HEK293 (cell line): ENCODE data around the gene RNF151.

Experiments
- EGR2 ChIP-seq: fragments of 450-650 bp; formaldehyde crosslinking; IDR thresholded peaks from 2 replicates; pipeline ENCODE4 v1.5.1; 2016; ENCODE audit warnings: low read depth, missing biosample characterization, missing genetic modification characterization
- HOXD13 ChIP-seq: sonication (generic); formaldehyde crosslinking; IDR thresholded peaks from 2 replicates; pipeline ENCODE4 v1.8.0; 2022; ENCODE audit warnings: missing genetic modification reagents, borderline replicate concordance
- KLF10 ChIP-seq: fragments of 450-650 bp; IDR thresholded peaks from 2 replicates; pipeline ENCODE4 v1.5.1; 2018; ENCODE audit warnings: missing biosample characterization, mild to moderate bottlenecking, missing genetic modification characterization
- OSR2 ChIP-seq: fragments of 450-650 bp; formaldehyde crosslinking; IDR thresholded peaks from 2 replicates; pipeline ENCODE4 v1.5.1; 2016; ENCODE audit warnings: missing biosample characterization, missing genetic modification characterization
- OVOL3 ChIP-seq: fragments of 450-650 bp; formaldehyde crosslinking; IDR thresholded peaks from 2 replicates; pipeline ENCODE4 v1.5.1; 2016; ENCODE audit warnings: missing biosample characterization, missing genetic modification characterization
- SP2 ChIP-seq: fragments of 450-650 bp; formaldehyde crosslinking; IDR thresholded peaks from 2 replicates; pipeline ENCODE4 v1.5.1; 2016; ENCODE audit warnings: missing biosample characterization, missing genetic modification characterization
- SP7 ChIP-seq: fragments of 450-650 bp; formaldehyde crosslinking; IDR thresholded peaks from 2 replicates; pipeline ENCODE4 v1.5.1; 2016; ENCODE audit warnings: missing biosample characterization, missing genetic modification characterization
- TRIM28 ChIP-seq: IDR thresholded peaks from 2 replicates; pipeline ENCODE4 v1.6.1; 2011; ENCODE audit warnings: low read length, control low read depth, borderline replicate concordance
- TSHZ1 ChIP-seq: fragments of 450-650 bp; formaldehyde crosslinking; IDR thresholded peaks from 2 replicates; pipeline ENCODE4 v1.5.1; 2016; ENCODE audit warnings: missing biosample characterization, missing genetic modification characterization, borderline replicate concordance
- ZEB2 ChIP-seq: fragments of 450-650 bp; formaldehyde crosslinking; IDR thresholded peaks from 2 replicates; pipeline ENCODE4 v1.5.1; 2016; ENCODE audit warnings: missing biosample characterization, missing genetic modification characterization
- ZNF10 ChIP-seq: fragments of 450-650 bp; formaldehyde crosslinking; IDR thresholded peaks from 2 replicates; pipeline ENCODE4 v1.5.1; 2017; ENCODE audit warnings: missing biosample characterization, missing genetic modification characterization
- ZNF112 ChIP-seq: fragments of 450-650 bp; formaldehyde crosslinking; IDR thresholded peaks from 2 replicates; pipeline ENCODE4 v1.5.0; 2017; ENCODE audit warnings: missing biosample characterization, missing genetic modification characterization
- ZNF19 ChIP-seq: fragments of 450-650 bp; formaldehyde crosslinking; IDR thresholded peaks from 2 replicates; pipeline ENCODE4; 2016; ENCODE audit warnings: missing biosample characterization, missing genetic modification characterization, low read depth
- ZNF211 ChIP-seq: fragments of 450-650 bp; formaldehyde crosslinking; IDR thresholded peaks from 2 replicates; pipeline ENCODE4 v1.5.1; 2016; ENCODE audit warnings: low read depth, missing biosample characterization, missing genetic modification characterization
- ZNF416 ChIP-seq: fragments of 450-650 bp; formaldehyde crosslinking; IDR thresholded peaks from 2 replicates; pipeline ENCODE4 v1.5.1; 2016; ENCODE audit warnings: missing biosample characterization, missing genetic modification characterization
- ZNF521 ChIP-seq: fragments of 450-650 bp; formaldehyde crosslinking; IDR thresholded peaks from 2 replicates; pipeline ENCODE4 v1.5.1; 2017; ENCODE audit warnings: missing biosample characterization, mild to moderate bottlenecking, missing genetic modification characterization
- ZNF548 ChIP-seq: fragments of 450-650 bp; formaldehyde crosslinking; IDR thresholded peaks from 2 replicates; pipeline ENCODE4 v1.5.1; 2016; ENCODE audit warnings: missing biosample characterization, missing genetic modification characterization
- ZNF549 ChIP-seq: fragments of 450-650 bp; IDR thresholded peaks from 2 replicates; pipeline ENCODE4 v1.5.1; 2018; ENCODE audit warnings: missing biosample characterization, missing genetic modification characterization, mild to moderate bottlenecking, inconsistent platforms, moderate library complexity
- ZNF561 ChIP-seq: fragments of 450-650 bp; IDR thresholded peaks from 2 replicates; pipeline ENCODE4 v1.5.1; 2018; ENCODE audit warnings: missing biosample characterization, missing genetic modification characterization, borderline replicate concordance
- ZNF610 ChIP-seq: fragments of 450-650 bp; formaldehyde crosslinking; IDR thresholded peaks from 2 replicates; pipeline ENCODE4 v1.5.1; 2016; ENCODE audit warnings: missing biosample characterization, missing genetic modification characterization, borderline replicate concordance
- ZNF626 ChIP-seq: fragments of 450-650 bp; sonication (Bioruptor Pico); formaldehyde crosslinking; IDR thresholded peaks from 2 replicates; pipeline ENCODE4 v1.5.1; 2018; ENCODE audit warnings: missing biosample characterization, missing genetic modification characterization, inconsistent platforms
- ZXDB ChIP-seq: fragments of 450-650 bp; formaldehyde crosslinking; IDR thresholded peaks from 2 replicates; pipeline ENCODE4 v1.5.1; 2016; ENCODE audit warnings: missing biosample characterization, missing genetic modification characterization
- TF ChIP-seq, protein P1 (sequence below): fragments of 450-650 bp; formaldehyde crosslinking; IDR thresholded peaks from 2 replicates; pipeline ENCODE4 v1.5.1; 2016; ENCODE audit warnings: missing biosample characterization, missing genetic modification characterization
- TF ChIP-seq, protein P2 (sequence below): fragments of 450-650 bp; formaldehyde crosslinking; IDR thresholded peaks from 2 replicates; pipeline ENCODE4 v1.5.1; 2016; ENCODE audit warnings: missing biosample characterization, missing genetic modification characterization
- TF ChIP-seq, protein P3 (sequence below): fragments of 450-650 bp; formaldehyde crosslinking; IDR thresholded peaks from 2 replicates; pipeline ENCODE4 v1.5.1; 2016; ENCODE audit warnings: missing biosample characterization, missing genetic modification characterization
- TF ChIP-seq, protein P4 (sequence below): fragments of 450-650 bp; formaldehyde crosslinking; IDR thresholded peaks from 2 replicates; pipeline ENCODE4 v1.5.1; 2016; ENCODE audit warnings: missing biosample characterization, missing genetic modification characterization
- TF ChIP-seq, protein P5 (sequence below): fragments of 450-650 bp; formaldehyde crosslinking; IDR thresholded peaks from 2 replicates; pipeline ENCODE4 v1.5.1; 2016; ENCODE audit warnings: missing biosample characterization, missing genetic modification characterization

RNF151 gene

GRCh38 chr16:1964506-1965395, 1.9 kb upstream of the RNF151 start, which contains the start of gene RPS2 (continued):
- TF ChIP-seq, protein P1, sequence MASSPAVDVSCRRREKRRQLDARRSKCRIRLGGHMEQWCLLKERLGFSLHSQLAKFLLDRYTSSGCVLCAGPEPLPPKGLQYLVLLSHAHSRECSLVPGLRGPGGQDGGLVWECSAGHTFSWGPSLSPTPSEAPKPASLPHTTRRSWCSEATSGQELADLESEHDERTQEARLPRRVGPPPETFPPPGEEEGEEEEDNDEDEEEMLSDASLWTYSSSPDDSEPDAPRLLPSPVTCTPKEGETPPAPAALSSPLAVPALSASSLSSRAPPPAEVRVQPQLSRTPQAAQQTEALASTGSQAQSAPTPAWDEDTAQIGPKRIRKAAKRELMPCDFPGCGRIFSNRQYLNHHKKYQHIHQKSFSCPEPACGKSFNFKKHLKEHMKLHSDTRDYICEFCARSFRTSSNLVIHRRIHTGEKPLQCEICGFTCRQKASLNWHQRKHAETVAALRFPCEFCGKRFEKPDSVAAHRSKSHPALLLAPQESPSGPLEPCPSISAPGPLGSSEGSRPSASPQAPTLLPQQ (tag by site-specific recombination): peak; percentile 52; the same call in 1 of the 2 replicates
- TF ChIP-seq ZNF610 (0 out of 2 replicates have a peak, but pooled peaks have one; percentile 41), ZNF561 (tag by site-specific recombination) (peak; percentile 77), ZNF211 (tag by site-specific recombination) (no peak), HOXD13 (CRISPR knock-in tag) (no peak), SP2 (tag by site-specific recombination) (peak; percentile 93), ZNF10 (tag by site-specific recombination) (no peak), TSHZ1 (tag by site-specific recombination) (peak; percentile 59; the same call in 1 of the 2 replicates), EGR2 (tag by site-specific recombination) (peak; percentile 85), ZNF548 (tag by site-specific recombination) (no peak), ZNF112 (no peak), SP7 (tag by site-specific recombination) (peak; percentile 84), ZNF416 (tag by site-specific recombination) (no peak), ZNF19 (no peak), ZEB2 (tag by site-specific recombination) (peak; percentile 95), KLF10 (tag by site-specific recombination) (peak; percentile 88; the same call in 1 of the 2 replicates), TRIM28 (no peak), OVOL3 (tag by site-specific recombination) (no peak), ZNF626 (tag by site-specific recombination) (no peak), OSR2 (tag by site-specific recombination) (peak; percentile 31; the same call in 1 of the 2 replicates), ZXDB (tag by site-specific recombination) (peak; percentile 84), ZNF521 (tag by site-specific recombination) (no peak), ZNF549 (no peak)
- TF ChIP-seq, protein P2, sequence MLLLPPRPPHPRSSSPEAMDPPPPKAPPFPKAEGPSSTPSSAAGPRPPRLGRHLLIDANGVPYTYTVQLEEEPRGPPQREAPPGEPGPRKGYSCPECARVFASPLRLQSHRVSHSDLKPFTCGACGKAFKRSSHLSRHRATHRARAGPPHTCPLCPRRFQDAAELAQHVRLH (tag by site-specific recombination): 0 out of 2 replicates have a peak, but pooled peaks have one; percentile 38
- TF ChIP-seq, protein P3, sequence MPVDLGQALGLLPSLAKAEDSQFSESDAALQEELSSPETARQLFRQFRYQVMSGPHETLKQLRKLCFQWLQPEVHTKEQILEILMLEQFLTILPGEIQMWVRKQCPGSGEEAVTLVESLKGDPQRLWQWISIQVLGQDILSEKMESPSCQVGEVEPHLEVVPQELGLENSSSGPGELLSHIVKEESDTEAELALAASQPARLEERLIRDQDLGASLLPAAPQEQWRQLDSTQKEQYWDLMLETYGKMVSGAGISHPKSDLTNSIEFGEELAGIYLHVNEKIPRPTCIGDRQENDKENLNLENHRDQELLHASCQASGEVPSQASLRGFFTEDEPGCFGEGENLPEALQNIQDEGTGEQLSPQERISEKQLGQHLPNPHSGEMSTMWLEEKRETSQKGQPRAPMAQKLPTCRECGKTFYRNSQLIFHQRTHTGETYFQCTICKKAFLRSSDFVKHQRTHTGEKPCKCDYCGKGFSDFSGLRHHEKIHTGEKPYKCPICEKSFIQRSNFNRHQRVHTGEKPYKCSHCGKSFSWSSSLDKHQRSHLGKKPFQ (tag by site-specific recombination): 0 out of 2 replicates have a peak, but pooled peaks have one; percentile 12
- TF ChIP-seq, protein P4, sequence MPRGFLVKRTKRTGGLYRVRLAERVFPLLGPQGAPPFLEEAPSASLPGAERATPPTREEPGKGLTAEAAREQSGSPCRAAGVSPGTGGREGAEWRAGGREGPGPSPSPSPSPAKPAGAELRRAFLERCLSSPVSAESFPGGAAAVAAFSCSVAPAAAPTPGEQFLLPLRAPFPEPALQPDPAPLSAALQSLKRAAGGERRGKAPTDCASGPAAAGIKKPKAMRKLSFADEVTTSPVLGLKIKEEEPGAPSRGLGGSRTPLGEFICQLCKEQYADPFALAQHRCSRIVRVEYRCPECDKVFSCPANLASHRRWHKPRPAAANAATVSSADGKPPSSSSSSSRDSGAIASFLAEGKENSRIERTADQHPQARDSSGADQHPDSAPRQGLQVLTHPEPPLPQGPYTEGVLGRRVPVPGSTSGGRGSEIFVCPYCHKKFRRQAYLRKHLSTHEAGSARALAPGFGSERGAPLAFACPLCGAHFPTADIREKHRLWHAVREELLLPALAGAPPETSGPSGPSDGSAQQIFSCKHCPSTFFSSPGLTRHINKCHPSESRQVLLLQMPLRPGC (tag by site-specific recombination): no peak; the same call in 1 of the 2 replicates
- TF ChIP-seq, protein P5, sequence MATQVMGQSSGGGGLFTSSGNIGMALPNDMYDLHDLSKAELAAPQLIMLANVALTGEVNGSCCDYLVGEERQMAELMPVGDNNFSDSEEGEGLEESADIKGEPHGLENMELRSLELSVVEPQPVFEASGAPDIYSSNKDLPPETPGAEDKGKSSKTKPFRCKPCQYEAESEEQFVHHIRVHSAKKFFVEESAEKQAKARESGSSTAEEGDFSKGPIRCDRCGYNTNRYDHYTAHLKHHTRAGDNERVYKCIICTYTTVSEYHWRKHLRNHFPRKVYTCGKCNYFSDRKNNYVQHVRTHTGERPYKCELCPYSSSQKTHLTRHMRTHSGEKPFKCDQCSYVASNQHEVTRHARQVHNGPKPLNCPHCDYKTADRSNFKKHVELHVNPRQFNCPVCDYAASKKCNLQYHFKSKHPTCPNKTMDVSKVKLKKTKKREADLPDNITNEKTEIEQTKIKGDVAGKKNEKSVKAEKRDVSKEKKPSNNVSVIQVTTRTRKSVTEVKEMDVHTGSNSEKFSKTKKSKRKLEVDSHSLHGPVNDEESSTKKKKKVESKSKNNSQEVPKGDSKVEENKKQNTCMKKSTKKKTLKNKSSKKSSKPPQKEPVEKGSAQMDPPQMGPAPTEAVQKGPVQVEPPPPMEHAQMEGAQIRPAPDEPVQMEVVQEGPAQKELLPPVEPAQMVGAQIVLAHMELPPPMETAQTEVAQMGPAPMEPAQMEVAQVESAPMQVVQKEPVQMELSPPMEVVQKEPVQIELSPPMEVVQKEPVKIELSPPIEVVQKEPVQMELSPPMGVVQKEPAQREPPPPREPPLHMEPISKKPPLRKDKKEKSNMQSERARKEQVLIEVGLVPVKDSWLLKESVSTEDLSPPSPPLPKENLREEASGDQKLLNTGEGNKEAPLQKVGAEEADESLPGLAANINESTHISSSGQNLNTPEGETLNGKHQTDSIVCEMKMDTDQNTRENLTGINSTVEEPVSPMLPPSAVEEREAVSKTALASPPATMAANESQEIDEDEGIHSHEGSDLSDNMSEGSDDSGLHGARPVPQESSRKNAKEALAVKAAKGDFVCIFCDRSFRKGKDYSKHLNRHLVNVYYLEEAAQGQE: peak; percentile 12; the same call in 1 of the 2 replicates
